Gastrocnemius medialis (tissue), 4 donors: Measurements from ENCODE around the gene OPCML. TPM values are rescaled to one million over a fixed set of nuclear protein-coding genes. Genes with fewer than 3 reads are reported as not detected.

Experiments used
- ATAC-seq, 2 donors: fragments of 150-250 bp; one replicate each; pipeline ENCODE4 v1.9.1; 2016
- DNase-seq, 2 donors: peaks; one replicate each; pipeline ENCODE4 v3.0.0-alpha.2; 2019
- H3K27ac ChIP-seq, 4 donors: fragments of 200-600 bp; sonication (generic); 1 replicate in 1 of 4; 2 replicates in 3 of 4; pipeline ENCODE4 v1.5.1; 2016 to 2018; ENCODE audit warnings: mild to moderate bottlenecking in 2 of 4, moderate library complexity in 1 of 4
- H3K27me3 ChIP-seq, 3 donors: fragments of 200-600 bp; sonication (generic) in 2 of 3; 1 replicate in 1 of 3; 2 replicates in 2 of 3; pipeline versions ENCODE4 v1.5.1 to v1.6.0; 2016 to 2019; ENCODE audit warnings: mild to moderate bottlenecking in 1 of 3, moderate library complexity in 1 of 3
- H3K36me3 ChIP-seq, 2 donors: fragments of 200-600 bp; sonication (generic) in 1 of 2; one replicate each; pipeline ENCODE4 v1.5.1; 2017 to 2018
- H3K4me1 ChIP-seq, 2 donors: fragments of 200-600 bp; sonication (generic) in 1 of 2; one replicate each; pipeline ENCODE4 v1.5.1; 2016 to 2017; ENCODE audit warnings: mild to moderate bottlenecking in 2 of 2
- H3K4me3 ChIP-seq, 4 donors: fragments of 200-600 bp; sonication (generic) in 3 of 4; 1 replicate in 1 of 4; 2 replicates in 3 of 4; pipeline ENCODE4 v1.5.1; 2016 to 2019; ENCODE audit warnings: mild to moderate bottlenecking in 2 of 4
- H3K9me3 ChIP-seq, 3 donors: fragments of 200-600 bp; sonication (generic) in 2 of 3; 1 replicate in 1 of 3; 2 replicates in 2 of 3; pipeline ENCODE4 v1.5.1; 2016 to 2019
- CTCF ChIP-seq, 5 experiments: fragments of 450-650 bp in 3 of 5; fragments of 200-600 bp in 2 of 5; sonication (generic) in 2 of 5; IDR thresholded peaks in 4 of 5; conservative IDR thresholded peaks in 1 of 5; 1 replicate in 4 of 5; 2 replicates in 1 of 5; pipeline ENCODE4 v1.5.1; 2016 to 2019; ENCODE audit warnings: antibody characterized with exemption in 5 of 5, mild to moderate bottlenecking in 3 of 5, moderate library complexity in 3 of 5
- POLR2A ChIP-seq, 2 donors: fragments of 450-650 bp; IDR thresholded peaks; one replicate each; pipeline ENCODE4 v1.6.1; 2017; ENCODE audit warnings: antibody characterized with exemption in 2 of 2, mild to moderate bottlenecking in 2 of 2, moderate library complexity in 2 of 2
- in situ Hi-C, 4 donors: fragments of 200-750 bp; cut with MboI; loops; one replicate each; pipeline versions ENCODE4 v1.15.0 to v1.8.0; 2017; ENCODE audit warnings: low sequenced_read_pairs in 4 of 4
- intact Hi-C: fragments of 100-400 bp; cut with DNase I; formaldehyde crosslinking; loops from one replicate; pipeline ENCODE4 v1.15.1; 2023; ENCODE audit warnings: low total_unique reads
- total RNA-seq, 4 donors: library from RNA; depleted of rRNA; stranded (reverse); fragments of >200 nt; gene quantifications; one replicate each; pipeline versions ENCODE4 v1.1.0 to v1.2.3, GENCODE V29; 2016

The OPCML gene
- total RNA-seq, 4 donors from 2014 or later = not detected

- Histone ChIP-seq H3K9me3 (no peaks in the 10 kb centered on the region), H3K27ac (no peak overlapping the region), H3K4me1 (no peaks in the 10 kb centered on the region), H3K27me3 (peaks cover 0 to 7% (median 6%) of the 10 kb centered on the region in 3 donors), H3K36me3 (no peaks in the 10 kb centered on the region), H3K4me3 (no peak overlapping the region)
- no peak for TF ChIP-seq CTCF (IDR thresholded peaks at IDR 0.05 in 4 of 5, conservative IDR thresholded peaks at IDR 0.05 in 1 of 5)
- no peak for TF ChIP-seq POLR2A (IDR thresholded peaks at IDR 0.05)
- DNase-seq (no peak), ATAC-seq (no peak)
- intact Hi-C loops (no loop called here), in situ Hi-C loops (no loop called here)
Observed at GRCh38 chr11:133070021-133070713, 462.1 kb downstream of the OPCML start.

DNA sequence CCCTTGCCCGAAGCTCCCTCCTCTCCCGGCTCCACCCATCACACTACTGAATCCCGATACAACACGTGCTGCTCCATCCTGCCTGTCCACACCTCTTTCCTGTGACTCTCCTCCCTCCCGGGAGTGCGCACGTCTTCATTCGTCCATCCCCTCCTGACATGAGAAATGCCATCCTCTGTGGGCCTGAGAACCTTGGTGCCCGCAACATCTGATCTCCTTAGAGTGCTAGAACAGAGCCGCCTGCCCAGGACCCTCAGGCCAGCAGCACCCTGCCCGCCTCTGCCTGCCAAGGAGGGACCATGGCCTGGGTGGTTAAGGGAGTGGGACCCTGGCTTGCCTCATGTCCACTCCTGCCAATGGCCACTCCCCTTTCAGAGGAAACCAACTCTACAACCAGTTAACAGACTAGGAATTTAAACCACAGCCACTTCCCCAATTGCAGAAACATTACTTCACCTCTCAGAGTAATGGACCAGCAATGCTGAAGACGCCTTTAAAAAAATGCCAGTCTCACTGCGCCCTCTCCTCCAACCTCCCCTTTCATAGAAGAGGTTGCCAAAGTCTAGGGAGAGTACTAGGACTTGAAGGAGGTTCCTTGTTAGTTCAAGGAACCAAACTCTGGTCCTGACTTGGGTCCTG is 466.3 kb downstream of the OPCML start:
- intact Hi-C loops (no loop called here), in situ Hi-C loops (no loop called here)
- no peak for ATAC-seq

GRCh38 chr11:133064961-133065360 is 467.3 kb downstream of the OPCML start:
- TF ChIP-seq CTCF (IDR thresholded peaks at IDR 0.05 in 4 of 5, conservative IDR thresholded peaks at IDR 0.05 in 1 of 5) (no peak), POLR2A (IDR thresholded peaks at IDR 0.05) (no peak)
- in situ Hi-C loops = no loop called here
- H3K27me3 ChIP-seq = peaks cover 0 to 3% (median 3%) of the 10 kb centered on the region in 3 donors
- no peak overlapping the region for H3K27ac ChIP-seq
- ATAC-seq = no peak
- no peaks in the 10 kb centered on the region for H3K4me1 ChIP-seq
- no peaks in the 10 kb centered on the region for H3K36me3 ChIP-seq
- intact Hi-C loops = no loop called here
- no peak for DNase-seq
- H3K4me3 ChIP-seq = peak overlapping the region; percentile 46 to 67 (median 56)
- no peaks in the 10 kb centered on the region for H3K9me3 ChIP-seq

More for the DNA sequence above, 466.3 kb downstream of the OPCML start:
- DNase-seq = no peak
- Histone ChIP-seq H3K9me3 (no peaks in the 10 kb centered on the region), H3K27ac (no peak overlapping the region), H3K36me3 (no peaks in the 10 kb centered on the region), H3K4me3 (no peak overlapping the region), H3K27me3 (peaks cover 0 to 7% (median 3%) of the 10 kb centered on the region in 3 donors), H3K4me1 (no peaks in the 10 kb centered on the region)
- TF ChIP-seq CTCF (IDR thresholded peaks at IDR 0.05 in 4 of 5, conservative IDR thresholded peaks at IDR 0.05 in 1 of 5) (no peak), POLR2A (IDR thresholded peaks at IDR 0.05) (no peak)

- H3K27me3 ChIP-seq = peaks cover 0 to 3% (median 3%) of the 10 kb centered on the region in 3 donors
- H3K4me3 ChIP-seq = peak overlapping the region; percentile 46 to 67 (median 56)
- H3K36me3 ChIP-seq = no peaks in the 10 kb centered on the region
- intact Hi-C loops = no loop called here
- DNase-seq = no peak
- in situ Hi-C loops = no loop called here
- H3K9me3 ChIP-seq = no peaks in the 10 kb centered on the region
- H3K27ac ChIP-seq = peak overlapping the region in 2 of 4 donors; percentile 22 to 52
- no peaks in the 10 kb centered on the region for H3K4me1 ChIP-seq
- TF ChIP-seq CTCF (IDR thresholded peaks at IDR 0.05 in 4 of 5, conservative IDR thresholded peaks at IDR 0.05 in 1 of 5) (peak in 3 of 5 experiments; percentile 46 to 50 (median 48)), POLR2A (IDR thresholded peaks at IDR 0.05) (no peak)
- peak; percentile 64 to 73 for ATAC-seq
Observed at GRCh38 chr11:133064152-133064877, 468.0 kb downstream of the OPCML start.
